ENCODE data around the gene MYH9.

The MYH9 gene

DNA sequence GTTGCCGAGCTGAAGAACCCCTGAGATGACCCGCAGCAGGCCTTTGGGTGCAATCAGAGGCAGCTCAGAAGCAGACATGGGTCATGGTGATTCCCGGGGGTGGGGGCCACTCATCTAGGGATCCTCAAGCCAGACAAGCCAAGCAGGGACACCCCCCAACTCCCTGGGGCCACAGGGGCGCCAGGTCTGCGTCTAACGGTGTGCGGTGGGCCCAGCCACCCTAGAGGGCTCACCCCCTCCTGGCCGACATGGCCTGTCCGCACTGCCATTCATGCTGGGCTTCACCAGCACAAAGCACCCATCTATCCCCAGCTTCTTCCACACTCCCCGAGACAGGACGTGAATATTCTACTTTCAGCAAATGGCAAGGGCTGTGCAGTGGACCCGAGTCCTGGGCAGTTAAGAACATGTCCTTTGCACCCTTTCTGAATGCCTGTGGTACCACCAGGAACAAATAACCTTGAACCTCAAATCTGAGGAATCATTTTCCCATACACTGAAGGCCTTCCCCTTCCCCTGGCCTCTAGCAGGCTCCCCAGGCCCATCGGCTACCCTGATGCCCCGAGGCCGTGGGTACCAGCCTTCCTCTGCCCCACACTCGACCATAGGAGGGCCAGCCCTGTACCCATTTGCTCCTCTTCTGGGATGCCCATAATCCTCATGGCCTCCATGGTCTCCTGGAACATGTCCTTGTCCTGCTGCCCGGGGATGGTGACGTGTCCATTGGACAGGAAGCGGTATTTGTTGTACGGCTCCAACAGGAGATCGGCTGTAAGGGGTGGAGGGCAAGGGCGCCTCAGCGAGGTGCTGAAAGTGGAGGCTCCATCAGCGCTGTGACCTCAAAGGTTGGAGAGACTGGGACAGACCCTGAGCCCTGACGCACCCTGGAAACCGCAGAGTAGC is 67.9 kb downstream of the MYH9 start:
- in situ Hi-C loops (cut with MboI; ENCODE audit: low sequenced_read_pairs), result no loop called here

DNA sequence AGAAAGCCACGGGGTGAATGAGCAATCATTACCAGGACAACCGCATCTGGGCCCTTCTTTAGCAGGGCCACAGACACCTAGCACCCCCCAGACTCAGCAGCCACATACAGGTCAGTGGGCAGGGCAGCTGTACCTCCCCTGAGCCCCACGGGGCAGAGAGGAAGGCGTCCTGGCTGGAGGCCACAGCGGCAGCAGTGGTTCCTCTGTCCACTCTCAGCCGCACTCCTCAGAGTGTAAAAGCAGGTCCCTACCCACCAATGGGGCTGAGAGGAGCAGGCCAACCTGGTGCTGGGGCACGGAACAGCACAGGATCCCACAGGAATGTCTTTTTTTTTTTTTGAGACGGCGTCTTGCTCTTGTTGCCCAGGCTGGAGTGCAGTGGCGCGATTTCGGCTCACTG is 69.3 kb downstream of the MYH9 start:
- in situ Hi-C loops (cut with MboI; ENCODE audit: low sequenced_read_pairs), result no loop called here

DNA sequence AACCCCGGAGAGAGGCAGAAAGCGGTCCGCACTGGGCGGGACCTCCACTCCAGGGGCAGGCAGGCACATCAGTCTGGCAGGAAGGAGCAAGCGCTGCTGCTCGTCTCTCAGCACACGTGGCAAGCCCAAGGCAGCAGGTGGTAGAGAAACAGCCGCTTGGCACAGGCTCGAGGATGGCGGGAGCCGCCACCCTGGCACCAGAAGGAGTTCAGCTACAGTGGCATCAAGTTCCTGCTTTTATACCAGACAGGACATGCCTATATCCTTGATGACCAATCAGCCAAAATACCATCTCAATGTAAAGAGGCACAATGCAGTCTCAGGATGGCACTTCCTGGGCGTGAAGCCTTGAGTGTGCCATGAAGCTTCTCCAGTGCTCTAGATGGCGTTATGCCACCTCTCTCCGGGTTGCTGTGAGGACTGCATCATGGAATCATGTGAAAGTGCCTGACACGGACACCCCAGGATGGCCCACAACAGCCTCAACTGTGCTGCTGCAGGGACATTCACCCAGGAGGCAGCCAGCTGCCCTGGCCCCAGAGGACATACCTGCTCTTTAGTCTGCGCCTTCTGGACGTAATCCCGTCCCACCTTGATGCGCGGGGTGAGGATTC is 70.0 kb downstream of the MYH9 start:
- in situ Hi-C loops (cut with MboI; ENCODE audit: low sequenced_read_pairs), result no loop called here

DNA sequence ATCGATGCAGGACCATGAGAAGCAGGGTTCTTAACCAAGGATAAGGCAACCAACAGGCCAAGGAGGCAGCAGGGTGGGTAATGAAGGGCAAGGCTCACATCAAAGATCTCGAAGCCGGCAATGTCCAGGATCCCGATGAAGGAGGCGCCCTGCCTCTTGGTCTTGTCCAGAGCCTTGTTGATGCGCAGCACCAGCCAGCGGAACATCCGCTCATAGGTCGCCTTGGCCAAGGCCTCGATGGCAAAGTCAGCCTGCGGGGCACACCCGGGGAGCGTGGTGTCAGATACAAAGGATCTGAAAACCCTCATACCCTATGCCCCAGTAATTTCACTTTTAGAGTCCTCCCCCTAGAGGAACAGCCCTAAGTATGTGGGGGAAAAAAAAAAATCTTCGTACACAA is 71.3 kb downstream of the MYH9 start:
- in situ Hi-C loops (cut with MboI; ENCODE audit: low sequenced_read_pairs), result no loop called here

DNA sequence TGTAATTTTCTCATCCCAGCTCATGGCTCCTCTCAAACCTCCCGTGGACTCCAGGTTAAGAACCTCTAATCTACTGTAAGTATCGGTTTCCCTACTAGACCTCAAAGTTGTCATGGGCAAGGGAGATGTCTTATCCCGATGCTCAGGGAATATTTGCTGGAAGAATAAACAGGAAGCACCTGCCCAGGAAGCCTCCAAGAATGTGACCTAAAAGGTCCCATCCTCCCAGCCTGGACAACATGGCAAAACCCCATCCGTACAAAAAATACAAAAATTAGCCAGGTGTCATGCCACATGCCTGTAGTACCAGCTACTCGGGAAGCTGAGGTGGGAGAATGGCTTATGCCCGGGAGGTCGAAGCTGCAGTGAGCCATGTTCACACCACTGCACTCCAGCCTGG is 72.4 kb downstream of the MYH9 start:
- in situ Hi-C loops (cut with MboI; ENCODE audit: low sequenced_read_pairs), result no loop called here

DNA sequence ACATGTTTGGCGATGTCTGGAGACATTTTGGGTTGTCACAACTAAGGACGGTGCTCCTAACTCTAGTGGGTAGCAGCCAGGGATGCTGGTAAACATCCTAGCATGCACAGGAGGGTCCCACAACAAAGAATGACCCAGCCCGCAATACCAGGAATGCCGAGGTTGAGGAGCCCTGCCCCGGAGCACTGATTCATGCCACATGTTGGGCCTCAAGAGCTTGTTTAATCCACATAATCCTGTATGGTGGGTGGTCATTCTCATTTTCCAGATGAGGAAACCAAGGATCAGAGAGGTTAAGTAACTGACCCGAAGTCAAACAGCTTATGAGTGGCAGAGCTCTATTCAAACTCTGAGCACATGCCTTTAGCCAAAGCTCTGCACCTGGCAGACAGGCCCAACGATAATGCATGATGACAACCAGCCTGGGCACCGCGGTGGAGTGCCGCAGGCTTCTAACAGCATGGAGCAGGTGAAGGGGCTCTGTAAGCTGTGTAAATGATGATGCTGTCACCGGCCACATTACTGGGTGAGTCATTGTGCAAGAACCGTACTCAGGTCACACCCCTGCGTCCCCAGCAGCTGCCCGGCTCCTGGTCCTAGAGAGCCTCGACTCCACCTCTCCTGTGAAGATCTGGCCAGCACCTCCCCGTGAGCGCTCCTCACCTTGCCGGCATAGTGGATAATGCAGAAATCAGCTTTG is 76.2 kb downstream of the MYH9 start:
- in situ Hi-C loops (cut with MboI; ENCODE audit: low sequenced_read_pairs), result no loop called here

DNA sequence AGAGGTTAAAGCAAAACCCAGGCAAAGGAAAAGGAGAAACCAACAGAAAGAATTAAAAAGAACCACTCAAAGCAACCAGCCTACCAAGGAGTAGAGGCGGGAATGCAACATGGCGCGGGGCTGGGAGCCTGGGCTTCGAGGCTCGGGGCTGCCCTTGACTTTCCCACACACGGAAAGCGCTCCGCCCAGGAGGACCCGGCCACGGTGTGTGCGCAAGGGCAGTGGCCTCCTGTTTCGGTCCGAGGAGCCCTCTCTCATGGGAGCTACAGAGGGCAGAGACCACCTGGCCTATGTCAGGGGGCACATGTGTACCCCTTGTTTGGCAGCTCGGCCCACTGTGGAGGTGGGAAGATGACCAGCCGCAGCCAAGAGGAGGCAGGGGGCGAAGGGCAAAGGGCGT is 78.9 kb downstream of the MYH9 start:
- in situ Hi-C loops (cut with MboI; ENCODE audit: low sequenced_read_pairs), result no loop called here

DNA sequence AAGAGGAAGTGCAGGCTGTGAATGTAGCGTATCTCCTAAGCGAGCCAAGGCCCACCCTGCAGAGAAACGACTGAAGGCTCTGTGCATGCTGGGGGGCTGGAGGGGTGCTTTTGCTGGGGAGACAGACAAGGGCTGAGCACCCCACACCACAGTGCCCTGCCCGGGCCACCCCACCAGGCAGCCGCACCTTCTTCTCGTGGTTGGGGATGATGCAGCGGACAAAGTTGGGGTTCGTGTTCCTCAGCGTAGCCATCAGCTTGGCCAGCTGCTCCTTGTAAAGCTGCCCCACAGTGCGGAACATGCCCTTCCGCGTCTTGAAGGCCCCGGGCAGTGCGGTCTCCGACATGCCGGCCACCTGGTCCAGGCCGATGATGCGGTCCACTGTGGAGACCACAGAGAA is 81.5 kb downstream of the MYH9 start:
- in situ Hi-C loops (cut with MboI; ENCODE audit: low sequenced_read_pairs), result no loop called here

DNA sequence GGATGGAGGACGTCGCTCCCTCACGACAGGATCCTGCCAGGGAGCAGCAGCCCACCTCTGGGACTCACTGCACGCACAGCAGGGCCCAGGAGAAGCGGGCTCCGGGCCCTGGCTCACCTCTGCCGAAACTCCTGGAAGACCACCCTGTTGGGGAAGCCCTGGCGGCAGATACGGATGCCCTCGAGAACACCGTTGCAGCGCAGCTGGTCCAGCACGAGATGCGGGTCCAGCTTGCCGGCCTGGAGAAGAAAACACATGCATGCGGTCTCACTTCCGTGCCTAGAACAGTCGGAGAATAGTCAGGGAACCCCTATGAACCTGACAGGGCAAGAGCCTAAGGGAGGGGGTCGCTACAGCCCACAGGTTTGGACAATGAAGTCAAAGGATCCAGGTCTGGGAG is 82.0 kb downstream of the MYH9 start:
- in situ Hi-C loops (cut with MboI; ENCODE audit: low sequenced_read_pairs), result no loop called here

DNA sequence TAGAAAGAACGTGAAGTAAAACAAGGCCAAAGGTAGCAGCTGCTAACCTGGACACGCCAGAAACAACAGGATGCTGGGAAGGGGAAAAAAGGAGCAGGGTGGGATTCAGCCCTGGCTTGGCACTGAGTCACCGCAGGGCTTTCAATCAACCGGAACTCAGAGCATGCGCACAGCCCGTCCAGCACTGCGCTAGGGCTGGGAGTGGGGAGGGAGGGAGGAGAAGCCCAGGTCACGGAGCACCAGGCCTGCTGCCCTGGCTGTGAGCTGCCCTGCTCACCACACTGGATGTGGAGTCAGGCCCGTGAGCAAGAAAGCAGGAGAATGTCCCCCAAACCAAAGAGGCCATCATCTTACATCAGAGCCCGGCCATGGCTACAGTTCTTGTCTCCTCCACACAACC is 83.3 kb downstream of the MYH9 start:
- in situ Hi-C loops (cut with MboI; ENCODE audit: low sequenced_read_pairs), result no loop called here

DNA sequence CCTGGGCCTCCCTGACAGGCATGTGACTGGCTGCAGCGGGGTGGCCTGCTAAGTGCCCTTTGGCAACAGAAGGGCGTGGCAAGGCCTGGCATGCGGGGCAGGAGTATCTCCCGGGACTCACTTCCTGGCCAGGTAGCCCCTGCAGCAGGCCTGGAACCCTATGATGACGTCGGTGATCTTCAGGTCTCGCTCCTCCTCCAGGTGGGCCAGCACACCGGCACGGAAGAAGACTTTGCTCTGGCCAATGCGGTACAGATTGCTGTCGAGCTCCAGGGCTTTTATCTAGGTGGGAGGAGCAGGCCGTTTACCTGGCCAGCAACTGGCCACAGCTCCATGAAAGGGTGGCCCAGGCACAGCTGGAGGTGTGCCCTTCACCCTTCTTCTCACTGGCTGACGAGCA is 83.9 kb downstream of the MYH9 start:
- in situ Hi-C loops (cut with MboI; ENCODE audit: low sequenced_read_pairs), result no loop called here

DNA sequence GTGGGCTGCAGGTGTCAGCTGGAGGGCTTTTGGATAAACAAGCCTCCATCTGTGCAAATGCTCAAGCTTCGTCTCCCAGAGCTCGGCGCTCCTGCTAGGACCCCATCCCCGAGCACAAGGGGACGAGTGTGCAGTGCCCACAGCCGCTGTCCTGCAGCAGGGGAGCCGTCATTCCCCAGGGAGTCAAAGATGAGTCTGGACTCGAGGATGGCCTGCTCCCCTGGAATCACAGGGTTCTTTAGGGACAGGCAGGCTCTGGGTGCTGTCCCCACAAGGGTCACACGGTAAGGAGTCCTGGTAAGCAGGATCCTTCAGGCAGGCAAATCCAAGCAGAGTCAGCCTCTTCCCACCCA is 84.7 kb downstream of the MYH9 start:
- in situ Hi-C loops (cut with MboI; ENCODE audit: low sequenced_read_pairs), result no loop called here

DNA sequence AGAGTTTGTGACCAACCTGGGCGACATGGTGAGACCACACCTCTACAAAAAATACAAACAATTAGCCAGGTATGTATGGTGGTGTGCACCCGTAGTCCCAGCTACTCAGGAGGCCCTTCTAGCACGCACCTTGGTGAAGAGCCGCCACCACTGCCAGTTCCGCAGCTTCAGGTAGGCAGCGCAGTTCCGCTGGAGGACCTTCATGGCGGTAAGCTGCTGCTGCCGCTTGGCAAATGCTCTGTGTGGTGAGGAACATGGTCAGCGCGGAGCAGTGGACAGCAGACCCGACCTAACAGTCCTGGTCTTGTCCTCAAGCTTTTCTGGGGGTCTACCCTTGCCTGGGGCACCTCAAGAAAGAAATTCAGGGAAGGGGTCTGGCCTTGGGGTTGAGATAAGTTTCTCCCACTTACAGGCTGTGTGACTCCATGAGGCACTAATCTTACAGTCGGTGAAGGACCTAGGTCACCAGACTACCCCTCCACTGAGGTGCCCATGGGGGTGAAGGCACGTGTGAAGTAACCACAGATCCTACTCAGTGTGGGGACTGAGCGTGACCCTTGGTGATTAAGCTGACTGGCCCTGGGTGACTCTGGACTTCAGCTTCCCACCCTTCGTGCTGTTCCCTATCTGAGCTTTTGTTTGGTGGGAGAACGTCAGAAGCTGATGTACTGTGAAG is 85.2 kb downstream of the MYH9 start:
- in situ Hi-C loops (cut with MboI; ENCODE audit: low sequenced_read_pairs), result no loop called here

DNA sequence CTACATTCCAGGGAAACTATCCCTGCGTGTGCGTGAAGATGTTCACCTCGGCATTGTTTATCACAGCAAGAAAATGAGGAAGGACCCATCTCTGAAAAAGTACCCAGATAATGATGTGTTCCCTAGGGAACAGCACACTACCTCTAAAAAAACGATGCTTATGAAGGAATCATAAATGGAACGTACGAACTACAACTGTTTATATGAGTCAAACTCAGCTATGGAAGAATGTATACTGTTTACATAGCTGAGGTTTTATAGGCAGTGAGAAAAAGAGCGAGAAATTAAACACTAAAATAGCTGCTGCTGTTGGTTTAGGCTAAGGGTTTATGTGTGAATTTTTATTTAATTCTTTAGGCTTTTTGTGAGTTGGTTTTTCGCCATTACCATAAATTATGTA is 85.9 kb downstream of the MYH9 start:
- in situ Hi-C loops (cut with MboI; ENCODE audit: low sequenced_read_pairs), result no loop called here

DNA sequence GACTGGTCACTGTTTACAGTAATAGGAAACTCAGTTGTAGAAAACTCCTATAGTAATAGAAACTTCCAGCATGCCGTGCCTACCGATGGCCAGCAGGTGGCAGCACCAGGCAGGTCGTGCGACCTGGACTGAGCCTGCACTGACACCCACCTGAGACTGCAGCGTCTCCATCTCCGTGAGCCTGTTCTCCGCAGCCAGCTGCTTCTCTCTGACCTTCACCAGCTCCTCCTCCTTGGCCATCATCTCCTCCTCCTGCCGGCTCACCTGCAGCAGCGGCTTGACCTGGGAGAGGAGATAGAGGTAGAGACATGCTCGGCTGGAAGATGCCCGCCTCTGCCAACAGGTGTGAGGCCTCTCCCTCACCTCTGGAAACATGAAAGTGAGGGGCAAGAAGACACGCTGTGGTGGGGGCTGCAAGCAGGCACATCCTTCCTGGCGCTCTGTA is 86.4 kb downstream of the MYH9 start:
- in situ Hi-C loops (cut with MboI; ENCODE audit: low sequenced_read_pairs), result no loop called here

DNA sequence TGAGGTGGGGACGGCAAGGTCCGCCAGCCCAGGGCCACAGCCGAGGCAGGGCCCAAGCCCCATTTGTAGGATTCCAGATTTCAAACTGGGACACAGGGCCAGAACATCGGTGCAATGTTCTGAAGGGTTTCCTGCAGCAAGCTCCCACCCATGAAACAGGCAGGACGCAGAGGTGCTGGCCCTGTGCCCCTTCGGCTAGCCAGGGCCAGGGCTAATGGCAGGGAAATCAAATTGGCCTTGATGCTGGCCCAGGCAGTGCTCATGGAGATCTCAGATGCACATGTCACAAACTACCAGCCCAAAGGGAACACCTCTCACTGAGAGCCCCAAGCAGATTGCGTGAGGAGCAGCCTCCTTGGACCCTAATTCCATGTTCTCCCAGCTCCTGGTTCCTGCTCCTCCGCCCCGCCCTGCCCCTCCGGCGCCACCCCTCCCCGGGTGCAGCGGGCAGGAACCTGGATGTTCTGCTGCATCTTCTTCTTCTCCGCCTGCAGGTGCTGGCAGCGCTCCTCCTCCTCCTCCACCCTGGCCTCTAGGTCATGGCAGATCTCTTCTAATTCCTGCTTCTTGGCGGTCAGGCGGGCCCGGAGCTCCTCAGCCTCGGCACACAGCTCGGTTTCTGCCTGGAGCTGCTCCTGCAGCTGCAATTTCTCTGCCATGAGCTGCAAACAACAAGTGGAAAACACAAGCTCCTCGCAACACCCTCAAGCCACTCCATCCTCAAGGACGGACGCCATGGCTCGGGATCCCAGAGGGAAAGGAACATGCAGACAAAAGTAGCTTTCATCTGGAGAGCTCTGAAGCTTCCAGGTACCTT is 87.2 kb downstream of the MYH9 start:
- in situ Hi-C loops (cut with MboI; ENCODE audit: low sequenced_read_pairs), result no loop called here

DNA sequence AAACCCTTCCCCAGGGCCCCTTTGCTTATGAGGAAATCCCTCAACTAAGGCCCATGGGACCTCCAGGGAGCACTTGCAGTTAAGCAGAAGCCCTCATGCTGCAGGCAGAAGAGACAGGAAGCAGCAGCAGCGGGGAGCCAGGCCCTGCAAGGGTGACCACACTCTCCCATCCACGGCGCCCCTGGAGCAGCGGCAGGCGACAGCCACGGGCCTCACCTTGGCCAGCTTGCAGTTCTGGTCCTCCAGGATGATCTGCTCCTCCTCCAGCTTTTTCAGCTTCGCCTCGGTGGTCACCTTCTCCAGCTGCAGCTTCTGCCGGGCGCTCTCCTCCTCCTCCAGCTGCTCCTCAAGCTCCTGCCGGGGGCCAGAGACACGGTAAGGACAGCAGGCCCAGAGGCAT is 87.9 kb downstream of the MYH9 start:
- in situ Hi-C loops (cut with MboI; ENCODE audit: low sequenced_read_pairs), result no loop called here

DNA sequence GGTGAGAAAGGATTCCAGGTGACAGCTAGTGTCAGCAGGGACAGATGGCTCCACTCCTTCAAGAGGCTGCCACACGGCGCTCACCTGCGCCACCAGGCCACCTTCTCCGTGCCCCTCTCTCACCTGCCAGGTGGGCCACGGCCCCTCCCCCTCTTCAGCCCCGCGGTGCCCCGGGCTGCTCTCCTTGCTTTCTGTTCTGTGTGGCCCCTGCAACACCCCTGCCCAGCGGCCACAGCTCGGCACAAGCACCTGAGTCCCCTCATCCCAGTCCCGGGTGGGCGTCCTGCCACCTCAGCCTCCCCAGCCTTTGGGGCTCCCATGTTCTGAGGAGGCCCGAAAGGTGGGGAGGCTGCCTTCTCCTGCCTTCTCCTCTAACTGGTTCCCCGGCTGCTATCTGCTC is 88.5 kb downstream of the MYH9 start:
- in situ Hi-C loops (cut with MboI; ENCODE audit: low sequenced_read_pairs), result no loop called here

DNA sequence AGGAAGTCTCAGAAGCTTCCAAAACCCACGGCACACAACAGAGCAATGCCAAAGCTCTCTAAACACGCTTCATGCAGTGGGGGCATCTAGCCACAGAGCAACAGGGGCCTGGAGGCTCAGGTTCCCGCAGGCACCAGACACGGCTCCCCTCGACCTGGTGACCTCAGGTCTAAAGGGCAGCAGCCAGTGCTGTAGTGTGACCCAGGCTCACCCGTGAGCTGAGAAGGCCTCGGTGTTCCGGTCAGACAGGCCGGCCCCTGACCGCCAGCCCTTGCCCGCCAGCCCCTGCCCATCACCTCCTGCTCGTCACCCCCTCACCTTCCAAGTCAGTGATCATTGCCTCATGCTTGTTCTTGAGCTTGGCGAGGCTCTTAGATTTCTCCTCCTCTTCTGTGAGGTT is 89.2 kb downstream of the MYH9 start:
- in situ Hi-C loops (cut with MboI; ENCODE audit: low sequenced_read_pairs), result no loop called here

DNA sequence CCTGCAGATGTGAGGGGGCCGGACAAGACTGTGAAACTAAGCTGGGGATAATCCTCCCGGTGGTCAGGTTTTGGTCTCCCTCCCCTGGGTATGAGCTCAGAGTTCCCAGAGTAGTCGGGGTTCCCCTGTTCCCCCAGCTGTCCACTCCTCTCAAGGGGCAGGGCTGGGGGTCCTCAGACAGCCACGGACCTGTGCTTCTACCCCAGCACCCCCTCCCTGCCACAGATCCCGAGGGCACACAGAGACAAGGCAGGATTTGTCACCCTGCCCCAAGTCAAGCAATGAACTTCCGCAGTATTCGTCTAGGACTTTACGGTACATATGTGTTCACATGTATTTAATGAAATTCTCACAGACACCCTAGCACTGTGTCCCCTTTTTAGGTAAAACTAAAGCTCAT is 89.6 kb downstream of the MYH9 start:
- in situ Hi-C loops (cut with MboI; ENCODE audit: low sequenced_read_pairs), result no loop called here

DNA sequence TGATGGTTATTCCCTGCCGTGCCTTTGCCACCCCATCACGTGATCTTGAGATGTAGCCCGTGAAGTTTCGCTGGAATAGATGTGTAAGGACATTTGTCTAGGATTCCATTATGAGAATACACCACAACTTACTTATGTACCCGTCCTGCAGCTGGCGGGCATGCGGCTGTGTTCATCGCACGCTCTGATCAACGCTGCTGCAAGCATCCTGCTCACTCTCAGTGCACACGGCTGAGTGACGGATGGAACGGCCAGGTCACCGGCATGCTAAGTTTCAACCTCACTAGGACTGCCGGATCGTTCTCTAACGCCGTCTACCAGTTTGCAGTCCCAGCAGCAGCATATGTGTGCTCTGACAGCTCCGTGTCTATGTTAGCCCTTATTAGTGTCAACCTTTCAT is 90.2 kb downstream of the MYH9 start:
- in situ Hi-C loops (cut with MboI; ENCODE audit: low sequenced_read_pairs), result no loop called here

All from hTERT RPE-1 (cell line).